ENCODE data around the gene AQP12B.

Gene AQP12B

GRCh38 chr2:240647503-240648154 is 35.1 kb downstream of the AQP12B start:
- no peak for DNase-seq (ENCODE audit: low spot score)

- DNase-seq (ENCODE audit: low spot score) = no peak
Observed at GRCh38 chr2:240646900-240647502, 35.7 kb downstream of the AQP12B start.

GRCh38 chr2:240646176-240646899 is 36.3 kb downstream of the AQP12B start:
- DNase-seq (ENCODE audit: low spot score) = no peak

GRCh38 chr2:240645801-240646175 is 36.9 kb downstream of the AQP12B start:
- DNase-seq (ENCODE audit: low spot score) = no peak

- no peak for DNase-seq (ENCODE audit: low spot score)
Observed at GRCh38 chr2:240645346-240645745, 37.3 kb downstream of the AQP12B start.

GRCh38 chr2:240644859-240645301 is 37.8 kb downstream of the AQP12B start:
- no peak for DNase-seq (ENCODE audit: low spot score)

GRCh38 chr2:240644171-240644651 is 38.5 kb downstream of the AQP12B start:
- no peak for DNase-seq (ENCODE audit: low spot score)

- DNase-seq (ENCODE audit: low spot score) = no peak
Observed at GRCh38 chr2:240643811-240644150, 38.9 kb downstream of the AQP12B start.

- no peak for DNase-seq (ENCODE audit: low spot score)
Observed at GRCh38 chr2:240643093-240643810, 39.4 kb downstream of the AQP12B start.

- no peak for DNase-seq (ENCODE audit: low spot score)
Observed at GRCh38 chr2:240642806-240643092, 39.9 kb downstream of the AQP12B start.

GRCh38 chr2:240642061-240642805 is 40.5 kb downstream of the AQP12B start:
- DNase-seq (ENCODE audit: low spot score) = no peak

- peak; percentile 57 for DNase-seq (ENCODE audit: low spot score)
Observed at GRCh38 chr2:240640939-240641338, 41.7 kb downstream of the AQP12B start.

GRCh38 chr2:240639566-240639965 is 43.1 kb downstream of the AQP12B start:
- no peak for DNase-seq (ENCODE audit: low spot score)

- no peak for DNase-seq (ENCODE audit: low spot score)
Observed at GRCh38 chr2:240638512-240639160, 44.0 kb downstream of the AQP12B start.

- no peak for DNase-seq (ENCODE audit: low spot score)
Observed at GRCh38 chr2:240637901-240638345, 44.8 kb downstream of the AQP12B start.

GRCh38 chr2:240637116-240637900 is 45.4 kb downstream of the AQP12B start:
- no peak for DNase-seq (ENCODE audit: low spot score)

- no peak for DNase-seq (ENCODE audit: low spot score)
Observed at GRCh38 chr2:240636563-240637115, 46.0 kb downstream of the AQP12B start.

- DNase-seq (ENCODE audit: low spot score) = no peak
Observed at GRCh38 chr2:240635998-240636547, 46.6 kb downstream of the AQP12B start.
